Spinal cord (tissue), 10 donors: ENCODE data around the gene MRPS2. TPM values are rescaled to one million over a fixed set of nuclear protein-coding genes. Genes with fewer than 3 reads are reported as not detected.
A peak's percentile ranks its signal among the peaks of the same experiment; 100 is the strongest.

Experiments used
- DNase-seq, 6 donors: peaks; one replicate each; pipeline versions ENCODE4 v3.0.0 to v3.0.0-alpha.2; 2013 to 2015; ENCODE audit warnings: low spot score in 6 of 6, low read depth in 4 of 6
- H3K27ac ChIP-seq: one replicate; pipeline ENCODE4 v1.5.1; 2013; ENCODE audit warnings: low read depth, low read length, control low read depth
- H3K27me3 ChIP-seq: one replicate; pipeline ENCODE4 v1.6.1; 2013; ENCODE audit warnings: low read length; ENCODE audit not compliant: control insufficient read depth, insufficient read depth
- H3K36me3 ChIP-seq: one replicate; pipeline ENCODE4 v1.6.1; 2013; ENCODE audit warnings: low read length; ENCODE audit not compliant: control insufficient read depth, insufficient read depth
- H3K4me1 ChIP-seq: one replicate; pipeline ENCODE4 v1.6.1; 2013; ENCODE audit warnings: low read length; ENCODE audit not compliant: control insufficient read depth, insufficient read depth
- H3K4me3 ChIP-seq: one replicate; pipeline ENCODE4 v1.5.1; 2013; ENCODE audit warnings: low read depth, low read length, control low read depth
- H3K9me3 ChIP-seq: one replicate; pipeline ENCODE4 v1.6.1; 2013; ENCODE audit warnings: low read length; ENCODE audit not compliant: control insufficient read depth, insufficient read depth
- WGBS: methylation state at CpG from one replicate; pipeline ENCODE4 v1.1.5; 2013; ENCODE audit warnings: missing lambda C conversion rate; ENCODE audit not compliant: insufficient coverage; 5-methylcytosine and 5-hydroxymethylcytosine counted together
- polyA plus RNA-seq, 2 donors: library from polyadenylated mRNA; unstranded; fragments of 120-200 nt; gene quantifications; one replicate each; pipeline ENCODE4 v1.2.1, GENCODE V29; 2013; ENCODE audit not compliant: insufficient read length in 2 of 2
- total RNA-seq, 2 donors: library from RNA; depleted of rRNA in 1 of 2; stranded (reverse); fragments of 120-200 nt in 1 of 2; fragments of >200 nt in 1 of 2; gene quantifications; one replicate each; pipeline versions ENCODE4 v1.2.3 to v1.2.4, GENCODE V29; 2013 to 2014
- donor health status: healthy.

MRPS2 gene
- total and polyA plus RNA-seq, 4 donors, result 10.9 to 60.9 (median 38.5) TPM

GRCh38 chr9:135504262-135505243 lies 4.1 kb downstream of the MRPS2 start:
- peak in 2 of 6 donors; percentile 65 to 75 for DNase-seq

GRCh38 chr9:135505406-135506187 lies 5.1 kb downstream of the MRPS2 start:
- no peak for DNase-seq
- H3K36me3 ChIP-seq, result peaks cover 63% of the 10 kb centered on the region
- H3K4me1 ChIP-seq, result peaks cover 19% of the 10 kb centered on the region
- no peak overlapping the region for H3K27ac ChIP-seq
- no peaks in the 10 kb centered on the region for H3K27me3 ChIP-seq
- no peaks in the 10 kb centered on the region for H3K9me3 ChIP-seq
- WGBS, result 88% methylated on average over 22 of the region's 24 CpGs
- H3K4me3 ChIP-seq, result no peak overlapping the region

More at GRCh38 chr9:135504262-135505243, 4.1 kb downstream of the MRPS2 start:
- H3K27ac ChIP-seq, result no peak overlapping the region
- WGBS, result 67% methylated on average over 19 of the region's 21 CpGs
- no peaks in the 10 kb centered on the region for H3K27me3 ChIP-seq
- H3K9me3 ChIP-seq, result no peaks in the 10 kb centered on the region
- no peak overlapping the region for H3K4me3 ChIP-seq
- H3K4me1 ChIP-seq, result peaks cover 26% of the 10 kb centered on the region
- peaks cover 63% of the 10 kb centered on the region for H3K36me3 ChIP-seq

GRCh38 chr9:135506327-135507103 lies 6.0 kb downstream of the MRPS2 start:
- Histone ChIP-seq H3K27me3 (no peaks in the 10 kb centered on the region), H3K9me3 (no peaks in the 10 kb centered on the region), H3K4me3 (no peak overlapping the region), H3K36me3 (peaks cover 60% of the 10 kb centered on the region), H3K4me1 (peaks cover 14% of the 10 kb centered on the region), H3K27ac (no peak overlapping the region)
- 47% methylated on average over 13 of the region's 14 CpGs for WGBS
- DNase-seq, result no peak

GRCh38 chr9:135507104-135508035 lies 6.9 kb downstream of the MRPS2 start:
- H3K9me3 ChIP-seq, result no peaks in the 10 kb centered on the region
- H3K4me3 ChIP-seq, result no peak overlapping the region
- no peaks in the 10 kb centered on the region for H3K27me3 ChIP-seq
- no peak overlapping the region for H3K27ac ChIP-seq
- peaks cover 5% of the 10 kb centered on the region for H3K4me1 ChIP-seq
- DNase-seq, result no peak
- peaks cover 51% of the 10 kb centered on the region for H3K36me3 ChIP-seq
- 84% methylated on average over 9 of the region's 23 CpGs for WGBS

- Histone ChIP-seq H3K4me1 (peaks cover 3% of the 10 kb centered on the region), H3K9me3 (no peaks in the 10 kb centered on the region), H3K36me3 (peaks cover 42% of the 10 kb centered on the region), H3K27ac (no peak overlapping the region), H3K27me3 (no peaks in the 10 kb centered on the region), H3K4me3 (no peak overlapping the region)
- 87% methylated on average over 9 of the region's 9 CpGs for WGBS
- no peak for DNase-seq
Measured at GRCh38 chr9:135508211-135508820, 7.8 kb downstream of the MRPS2 start.

GRCh38 chr9:135509458-135509857 lies 9.0 kb downstream of the MRPS2 start:
- H3K27me3 ChIP-seq, result no peaks in the 10 kb centered on the region
- peaks cover 30% of the 10 kb centered on the region for H3K36me3 ChIP-seq
- no peaks in the 10 kb centered on the region for H3K9me3 ChIP-seq
- H3K27ac ChIP-seq, result no peak overlapping the region
- H3K4me3 ChIP-seq, result no peak overlapping the region
- peaks cover 3% of the 10 kb centered on the region for H3K4me1 ChIP-seq
- WGBS, result no CpG with 5 or more reads among the region's 2 CpGs
- no peak for DNase-seq

- no peak overlapping the region for H3K27ac ChIP-seq
- H3K4me3 ChIP-seq, result no peak overlapping the region
- H3K4me1 ChIP-seq, result no peaks in the 10 kb centered on the region
- H3K27me3 ChIP-seq, result no peaks in the 10 kb centered on the region
- no peaks in the 10 kb centered on the region for H3K9me3 ChIP-seq
- WGBS, result 67% methylated on average over 5 of the region's 10 CpGs
- DNase-seq, result no peak
- H3K36me3 ChIP-seq, result peaks cover 4% of the 10 kb centered on the region
Measured at GRCh38 chr9:135512241-135512603, 11.7 kb downstream of the MRPS2 start.

- Histone ChIP-seq H3K9me3 (no peaks in the 10 kb centered on the region), H3K36me3 (no peaks in the 10 kb centered on the region), H3K27me3 (no peaks in the 10 kb centered on the region), H3K4me1 (no peaks in the 10 kb centered on the region), H3K27ac (no peak overlapping the region), H3K4me3 (no peak overlapping the region)
- peak in 1 of 6 donors; percentile 3 for DNase-seq
- WGBS, result 45% methylated on average over 6 of the region's 7 CpGs
Measured at GRCh38 chr9:135512904-135513303, 12.4 kb downstream of the MRPS2 start.
